Liver (tissue), 3 donors: ENCODE measurements around the gene PLA2G6.

Source experiments
- EGR1 ChIP-seq, 2 donors: IDR thresholded peaks; 2 replicates each; pipeline ENCODE4 v1.6.1; 2016 to 2018; ENCODE audit warnings: antibody characterized with exemption in 2 of 2, low read depth in 2 of 2
- JUND ChIP-seq, 2 donors: IDR thresholded peaks; 2 replicates each; pipeline ENCODE4 v1.6.1; 2016; ENCODE audit warnings: antibody characterized with exemption in 2 of 2
- RAD21 ChIP-seq, 2 donors: IDR thresholded peaks; 2 replicates each; pipeline ENCODE4 v1.6.1; 2016; ENCODE audit warnings: antibody characterized with exemption in 2 of 2, mild to moderate bottlenecking in 2 of 2
- RXRA ChIP-seq, 2 donors: IDR thresholded peaks; 2 replicates each; pipeline ENCODE4 v1.6.1; 2017 to 2018; ENCODE audit warnings: antibody characterized with exemption in 2 of 2, mild to moderate bottlenecking in 1 of 2
- TAF1 ChIP-seq: conservative IDR thresholded peaks from 2 replicates; pipeline ENCODE4 v1.6.1; 2016; ENCODE audit warnings: antibody characterized with exemption, mild to moderate bottlenecking
- YY1 ChIP-seq: IDR thresholded peaks from 2 replicates; pipeline ENCODE4 v1.6.1; 2016; ENCODE audit warnings: antibody characterized with exemption, mild to moderate bottlenecking
- TF ChIP-seq, protein P1 (sequence below): fragments of 150-350 bp; IDR thresholded peaks from 2 replicates; pipeline ENCODE4 v1.5.1; 2017; ENCODE audit warnings: improper control_type of control experiment, low read depth, low read length; ENCODE audit not compliant: missing input control
- TF ChIP-seq, protein P2 (sequence below): IDR thresholded peaks from 2 replicates; pipeline ENCODE4 v1.6.1; 2016; ENCODE audit warnings: antibody characterized with exemption
- donor health status: healthy.
- donor health status: healthy.

DNA sequence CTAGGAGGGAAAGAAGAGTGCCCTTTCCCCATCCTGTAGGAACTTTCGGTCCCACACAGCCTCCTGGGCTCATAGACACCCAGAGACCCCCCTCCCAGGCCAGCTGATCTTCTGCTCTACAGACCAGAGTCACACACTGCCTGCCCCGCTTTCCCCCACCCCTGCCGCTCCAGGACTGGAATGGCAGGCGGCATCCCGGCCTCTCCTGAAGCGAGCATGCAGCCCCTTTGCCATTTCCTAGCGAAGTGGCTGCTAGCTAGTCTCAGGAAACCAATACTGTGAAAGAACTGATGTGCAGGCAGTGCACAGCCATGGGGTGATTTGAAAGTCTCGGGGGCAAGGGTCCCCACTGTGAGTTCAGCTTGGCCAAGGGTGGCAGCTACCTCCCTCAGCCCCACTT lies 116.1 kb downstream of the PLA2G6 start:
- TF ChIP-seq, protein P1, sequence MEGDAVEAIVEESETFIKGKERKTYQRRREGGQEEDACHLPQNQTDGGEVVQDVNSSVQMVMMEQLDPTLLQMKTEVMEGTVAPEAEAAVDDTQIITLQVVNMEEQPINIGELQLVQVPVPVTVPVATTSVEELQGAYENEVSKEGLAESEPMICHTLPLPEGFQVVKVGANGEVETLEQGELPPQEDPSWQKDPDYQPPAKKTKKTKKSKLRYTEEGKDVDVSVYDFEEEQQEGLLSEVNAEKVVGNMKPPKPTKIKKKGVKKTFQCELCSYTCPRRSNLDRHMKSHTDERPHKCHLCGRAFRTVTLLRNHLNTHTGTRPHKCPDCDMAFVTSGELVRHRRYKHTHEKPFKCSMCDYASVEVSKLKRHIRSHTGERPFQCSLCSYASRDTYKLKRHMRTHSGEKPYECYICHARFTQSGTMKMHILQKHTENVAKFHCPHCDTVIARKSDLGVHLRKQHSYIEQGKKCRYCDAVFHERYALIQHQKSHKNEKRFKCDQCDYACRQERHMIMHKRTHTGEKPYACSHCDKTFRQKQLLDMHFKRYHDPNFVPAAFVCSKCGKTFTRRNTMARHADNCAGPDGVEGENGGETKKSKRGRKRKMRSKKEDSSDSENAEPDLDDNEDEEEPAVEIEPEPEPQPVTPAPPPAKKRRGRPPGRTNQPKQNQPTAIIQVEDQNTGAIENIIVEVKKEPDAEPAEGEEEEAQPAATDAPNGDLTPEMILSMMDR, result no peak
- TF ChIP-seq YY1, result no peak
- no peak for TF ChIP-seq RXRA (IDR thresholded peaks at IDR 0.05)
- TF ChIP-seq EGR1 (IDR thresholded peaks at IDR 0.05; ENCODE audit: low read depth in 2 of 2), result no peak
- TF ChIP-seq TAF1, result no peak
- no peak for TF ChIP-seq JUND (IDR thresholded peaks at IDR 0.05)
- TF ChIP-seq RAD21 (IDR thresholded peaks at IDR 0.05), result no peak
- TF ChIP-seq, protein P2, sequence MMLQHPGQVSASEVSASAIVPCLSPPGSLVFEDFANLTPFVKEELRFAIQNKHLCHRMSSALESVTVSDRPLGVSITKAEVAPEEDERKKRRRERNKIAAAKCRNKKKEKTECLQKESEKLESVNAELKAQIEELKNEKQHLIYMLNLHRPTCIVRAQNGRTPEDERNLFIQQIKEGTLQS, result no peak
